BE2C (cell line): ENCODE results near the gene FGFRL1.

Experiments used
- DNase-seq: peaks from one replicate; pipeline ENCODE4 v3.0.0-alpha.2; 2020
- H3K27me3 ChIP-seq: fragments of 250-450 bp; sonication (Bioruptor Pico); 2 replicates; pipeline ENCODE4 v1.5.1; 2020; ENCODE audit warnings: mild to moderate bottlenecking
- H3K36me3 ChIP-seq: fragments of 250-450 bp; sonication (Bioruptor Pico); 2 replicates; pipeline ENCODE4 v1.5.1; 2020; ENCODE audit warnings: mild to moderate bottlenecking
- H3K4me1 ChIP-seq: fragments of 250-450 bp; sonication (Bioruptor Pico); 2 replicates; pipeline ENCODE4 v1.5.1; 2020
- H3K4me3 ChIP-seq: 2 replicates; pipeline ENCODE4 v1.5.1; 2011; ENCODE audit warnings: low read depth, low read length
- H3K9me3 ChIP-seq: fragments of 250-450 bp; sonication (Bioruptor Pico); 2 replicates; pipeline ENCODE4 v1.5.1; 2020
- TF ChIP-seq, protein P1 (sequence below): IDR thresholded peaks from 2 replicates; pipeline ENCODE4 v1.5.1; 2012; ENCODE audit warnings: mild to moderate bottlenecking, low read depth, low read length

The FGFRL1 gene

GRCh38 chr4:1022739-1023066 lies 11.3 kb downstream of the FGFRL1 start:
- Histone ChIP-seq H3K27me3 (peaks cover 4% of the 10 kb centered on the region; the same call in 1 of the 2 replicates), H3K4me3 (no peak overlapping the region), H3K36me3 (no peaks in the 10 kb centered on the region), H3K4me1 (no peaks in the 10 kb centered on the region), H3K9me3 (no peaks in the 10 kb centered on the region)
- TF ChIP-seq, protein P1, sequence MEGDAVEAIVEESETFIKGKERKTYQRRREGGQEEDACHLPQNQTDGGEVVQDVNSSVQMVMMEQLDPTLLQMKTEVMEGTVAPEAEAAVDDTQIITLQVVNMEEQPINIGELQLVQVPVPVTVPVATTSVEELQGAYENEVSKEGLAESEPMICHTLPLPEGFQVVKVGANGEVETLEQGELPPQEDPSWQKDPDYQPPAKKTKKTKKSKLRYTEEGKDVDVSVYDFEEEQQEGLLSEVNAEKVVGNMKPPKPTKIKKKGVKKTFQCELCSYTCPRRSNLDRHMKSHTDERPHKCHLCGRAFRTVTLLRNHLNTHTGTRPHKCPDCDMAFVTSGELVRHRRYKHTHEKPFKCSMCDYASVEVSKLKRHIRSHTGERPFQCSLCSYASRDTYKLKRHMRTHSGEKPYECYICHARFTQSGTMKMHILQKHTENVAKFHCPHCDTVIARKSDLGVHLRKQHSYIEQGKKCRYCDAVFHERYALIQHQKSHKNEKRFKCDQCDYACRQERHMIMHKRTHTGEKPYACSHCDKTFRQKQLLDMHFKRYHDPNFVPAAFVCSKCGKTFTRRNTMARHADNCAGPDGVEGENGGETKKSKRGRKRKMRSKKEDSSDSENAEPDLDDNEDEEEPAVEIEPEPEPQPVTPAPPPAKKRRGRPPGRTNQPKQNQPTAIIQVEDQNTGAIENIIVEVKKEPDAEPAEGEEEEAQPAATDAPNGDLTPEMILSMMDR, result no peak
- DNase-seq, result no peak

DNA sequence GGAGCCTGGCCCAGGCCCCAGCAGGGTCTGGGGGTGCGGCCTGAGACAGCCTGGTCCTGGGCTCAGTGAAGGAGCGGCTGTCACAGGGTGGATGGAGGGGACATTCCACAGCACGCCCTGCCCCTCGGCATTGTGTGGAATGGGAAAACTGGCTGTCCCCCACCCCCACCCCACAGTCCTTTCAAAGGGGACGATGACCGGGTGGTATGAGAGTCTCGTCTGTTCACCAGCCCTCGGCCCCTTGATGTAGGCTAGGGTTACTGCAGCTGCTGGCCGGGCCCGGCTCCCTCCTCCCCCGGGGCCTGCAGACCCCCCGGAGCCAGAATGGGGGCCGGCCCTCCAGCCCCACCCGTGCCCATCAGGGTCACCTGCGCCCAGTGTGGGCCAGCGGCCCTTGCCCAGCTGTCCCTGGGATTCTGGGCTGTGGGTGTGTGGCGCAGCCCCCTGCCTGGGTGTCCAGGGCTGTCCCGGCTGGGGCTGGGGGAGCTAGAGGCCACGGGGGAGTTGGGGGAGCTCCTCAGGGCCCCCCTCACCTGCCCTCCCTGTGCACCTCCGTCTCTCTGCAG lies 11.7 kb downstream of the FGFRL1 start:
- Histone ChIP-seq H3K4me1 (no peaks in the 10 kb centered on the region), H3K4me3 (no peak overlapping the region), H3K36me3 (no peaks in the 10 kb centered on the region), H3K9me3 (no peaks in the 10 kb centered on the region), H3K27me3 (peaks cover 4% of the 10 kb centered on the region; the same call in 1 of the 2 replicates)
- no peak for DNase-seq
- TF ChIP-seq, protein P1, result no peak

GRCh38 chr4:1023895-1024740 lies 12.7 kb downstream of the FGFRL1 start:
- H3K36me3 ChIP-seq, result no peaks in the 10 kb centered on the region
- no peak for DNase-seq
- no peaks in the 10 kb centered on the region for H3K9me3 ChIP-seq
- H3K27me3 ChIP-seq, result peaks cover 4% of the 10 kb centered on the region; the same call in 1 of the 2 replicates
- TF ChIP-seq, protein P1, result no peak
- no peaks in the 10 kb centered on the region for H3K4me1 ChIP-seq
- no peak overlapping the region for H3K4me3 ChIP-seq

DNA sequence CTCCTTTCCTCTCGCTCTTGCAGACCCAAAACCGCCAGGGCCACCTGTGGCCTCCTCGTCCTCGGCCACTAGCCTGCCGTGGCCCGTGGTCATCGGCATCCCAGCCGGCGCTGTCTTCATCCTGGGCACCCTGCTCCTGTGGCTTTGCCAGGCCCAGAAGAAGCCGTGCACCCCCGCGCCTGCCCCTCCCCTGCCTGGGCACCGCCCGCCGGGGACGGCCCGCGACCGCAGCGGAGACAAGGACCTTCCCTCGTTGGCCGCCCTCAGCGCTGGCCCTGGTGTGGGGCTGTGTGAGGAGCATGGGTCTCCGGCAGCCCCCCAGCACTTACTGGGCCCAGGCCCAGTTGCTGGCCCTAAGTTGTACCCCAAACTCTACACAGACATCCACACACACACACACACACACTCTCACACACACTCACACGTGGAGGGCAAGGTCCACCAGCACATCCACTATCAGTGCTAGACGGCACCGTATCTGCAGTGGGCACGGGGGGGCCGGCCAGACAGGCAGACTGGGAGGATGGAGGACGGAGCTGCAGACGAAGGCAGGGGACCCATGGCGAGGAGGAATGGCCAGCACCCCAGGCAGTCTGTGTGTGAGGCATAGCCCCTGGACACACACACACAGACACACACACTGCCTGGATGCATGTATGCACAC lies 13.6 kb downstream of the FGFRL1 start:
- H3K36me3 ChIP-seq, result no peaks in the 10 kb centered on the region
- H3K4me3 ChIP-seq, result no peak overlapping the region
- DNase-seq, result no peak
- peaks cover 4% of the 10 kb centered on the region; the same call in 1 of the 2 replicates for H3K27me3 ChIP-seq
- no peaks in the 10 kb centered on the region for H3K9me3 ChIP-seq
- no peaks in the 10 kb centered on the region for H3K4me1 ChIP-seq
- TF ChIP-seq, protein P1, result no peak

DNA sequence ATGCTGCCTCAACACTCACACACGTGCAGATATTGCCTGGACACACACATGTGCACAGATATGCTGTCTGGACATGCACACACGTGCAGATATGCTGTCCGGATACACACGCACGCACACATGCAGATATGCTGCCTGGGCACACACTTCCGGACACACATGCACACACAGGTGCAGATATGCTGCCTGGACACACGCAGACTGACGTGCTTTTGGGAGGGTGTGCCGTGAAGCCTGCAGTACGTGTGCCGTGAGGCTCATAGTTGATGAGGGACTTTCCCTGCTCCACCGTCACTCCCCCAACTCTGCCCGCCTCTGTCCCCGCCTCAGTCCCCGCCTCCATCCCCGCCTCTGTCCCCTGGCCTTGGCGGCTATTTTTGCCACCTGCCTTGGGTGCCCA lies 14.7 kb downstream of the FGFRL1 start:
- Histone ChIP-seq H3K9me3 (no peaks in the 10 kb centered on the region), H3K4me1 (no peaks in the 10 kb centered on the region), H3K36me3 (no peaks in the 10 kb centered on the region), H3K4me3 (no peak overlapping the region), H3K27me3 (peaks cover 4% of the 10 kb centered on the region; the same call in 1 of the 2 replicates)
- DNase-seq, result peak; percentile 49
- TF ChIP-seq, protein P1, result no peak
